ENCODE data around the gene PCDHGC4. TPM values are rescaled to one million over a fixed set of nuclear protein-coding genes. Genes with fewer than 3 reads are reported as not detected.

Gene PCDHGC4
- polyA plus RNA-seq, 3 donors, result 3.3 to 4.3 (median 3.8) TPM

DNA sequence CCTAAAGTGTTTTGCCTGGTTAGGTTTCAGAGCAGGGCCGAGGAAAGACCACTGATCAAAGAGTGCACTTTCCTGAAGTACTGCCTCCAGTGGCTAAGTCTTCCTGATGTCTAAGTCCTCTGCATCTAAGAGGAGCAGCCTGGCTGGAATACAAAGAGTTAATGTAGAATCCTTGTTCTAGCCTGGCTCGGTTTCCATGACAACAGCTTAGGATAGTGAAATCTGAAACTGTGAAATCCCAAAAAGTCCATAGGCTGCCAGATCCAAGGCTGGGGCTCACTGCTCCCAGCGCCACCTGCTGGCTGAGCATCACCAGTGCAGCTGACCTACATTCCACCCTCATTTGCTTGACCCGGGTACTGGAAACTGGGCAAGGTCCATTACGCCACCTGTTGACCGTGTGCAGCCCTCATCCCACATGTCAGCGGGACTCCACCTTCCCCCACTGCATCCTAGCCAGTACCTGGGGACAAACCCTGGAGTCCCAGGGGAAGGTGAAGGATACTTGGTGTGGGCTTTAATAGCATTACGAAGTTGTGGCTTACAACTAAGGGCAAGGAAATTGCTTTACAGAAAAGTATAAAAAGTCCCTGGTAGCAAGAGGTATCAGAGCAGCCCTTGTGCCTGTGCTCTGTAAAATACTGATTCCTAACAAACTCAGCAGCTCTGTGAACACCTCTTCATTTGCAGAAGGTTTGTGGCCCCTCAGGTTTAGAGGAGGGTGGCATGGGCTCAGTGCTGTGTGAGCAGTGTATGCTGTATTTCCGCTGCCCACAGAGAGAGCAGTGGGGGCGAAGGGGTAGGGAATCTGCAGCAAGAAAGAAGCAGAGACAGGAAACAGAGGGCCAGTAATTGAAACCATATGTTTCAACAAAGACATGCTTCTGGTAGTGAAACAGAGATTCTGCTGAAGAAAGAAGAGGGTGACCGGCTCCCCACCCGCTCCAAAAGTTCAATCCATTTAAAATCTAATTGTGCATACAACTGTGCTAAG lies 40.1 kb downstream of the PCDHGC4 start:
- peak; percentile 97 for DNase-seq

DNA sequence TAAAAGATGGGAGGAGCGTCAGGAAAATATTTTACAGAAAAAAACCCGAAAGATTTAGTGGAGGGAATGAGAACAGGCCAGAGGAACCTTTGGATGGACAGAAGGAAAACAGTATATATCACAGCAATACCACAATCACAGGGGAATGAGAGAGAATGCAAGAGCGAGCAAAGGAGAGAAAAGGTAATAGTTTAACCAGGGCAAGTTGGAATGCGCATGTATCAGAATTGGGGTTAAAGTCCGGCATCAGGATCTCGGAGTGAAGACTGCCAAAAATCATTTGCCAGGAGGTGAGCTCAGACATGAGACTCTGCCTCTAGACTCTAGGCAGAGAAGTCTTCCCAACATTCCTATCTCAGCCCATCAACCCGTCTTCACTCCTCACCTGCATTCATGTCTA lies 40.8 kb downstream of the PCDHGC4 start:
- DNase-seq, result no peak

DNA sequence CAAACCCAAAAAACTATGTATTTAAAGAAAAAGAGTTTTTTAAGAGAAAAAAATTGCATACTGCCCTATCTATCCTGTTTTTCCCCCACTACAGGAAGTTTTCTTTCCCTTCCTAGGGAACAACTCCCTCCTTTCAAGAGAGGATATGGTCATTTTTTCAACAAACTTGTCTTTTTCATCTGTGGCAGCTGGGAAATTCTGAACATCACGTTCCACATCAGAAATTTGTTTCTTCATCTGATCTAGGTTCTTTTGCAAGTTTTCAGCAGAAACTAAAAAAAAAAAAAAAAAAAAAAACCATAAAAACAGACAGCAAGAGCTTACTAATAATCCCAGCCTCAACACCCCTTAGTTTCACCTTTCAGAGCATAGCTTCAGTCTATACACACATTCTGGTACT lies 42.6 kb downstream of the PCDHGC4 start:
- no peak for DNase-seq

DNA sequence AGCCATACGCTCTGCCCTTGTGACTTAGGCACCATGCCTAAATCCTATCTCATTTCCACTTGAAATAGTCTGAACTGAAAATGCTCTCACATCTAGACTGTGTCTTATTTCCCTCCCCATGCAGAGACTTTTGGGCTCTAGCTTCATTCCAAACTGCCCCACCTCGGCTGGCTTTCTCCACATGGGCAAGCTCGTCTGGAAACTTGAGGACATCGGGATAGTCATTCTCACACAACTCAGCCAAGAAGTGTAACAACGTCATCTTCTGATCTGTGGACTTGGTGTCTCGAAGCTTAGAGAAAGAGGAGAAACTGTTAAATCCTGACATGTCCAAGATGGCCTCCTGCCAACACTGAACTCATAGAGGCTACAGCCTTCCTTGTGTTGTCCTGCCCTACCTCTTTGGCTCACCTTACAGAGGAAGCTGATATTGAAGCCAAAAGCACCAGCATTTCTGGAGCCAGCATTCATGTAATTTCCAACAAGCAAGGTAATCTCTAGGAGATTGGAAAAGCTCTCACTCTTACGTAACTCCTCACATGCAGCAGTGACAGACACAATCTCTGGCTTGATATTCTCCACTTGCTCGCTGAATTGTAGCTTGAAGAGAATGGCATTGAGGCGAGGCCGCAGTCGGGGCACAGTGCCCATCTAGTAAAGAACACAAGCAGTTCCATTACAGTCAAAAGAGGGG lies 43.6 kb downstream of the PCDHGC4 start:
- DNase-seq, result no peak

DNA sequence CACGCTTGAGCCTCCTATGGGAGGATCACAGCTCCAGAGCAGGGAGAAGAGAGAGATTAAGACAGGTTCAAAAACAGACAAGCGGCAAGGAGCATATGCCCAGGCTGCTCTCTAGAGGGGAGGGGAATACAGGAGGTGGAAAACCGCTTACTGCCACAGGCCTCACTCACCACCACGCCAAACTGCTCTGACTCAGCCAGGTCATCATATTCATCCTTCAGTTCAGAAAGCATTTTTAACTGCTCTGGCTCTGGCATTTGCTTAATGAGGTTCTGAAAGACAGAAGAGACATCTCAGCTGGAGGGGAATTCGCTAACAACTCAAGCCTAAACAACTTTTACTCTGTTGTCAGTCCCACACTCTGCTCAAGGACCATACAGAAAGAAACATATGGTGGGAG lies 44.2 kb downstream of the PCDHGC4 start:
- peak; percentile 66 for DNase-seq

DNA sequence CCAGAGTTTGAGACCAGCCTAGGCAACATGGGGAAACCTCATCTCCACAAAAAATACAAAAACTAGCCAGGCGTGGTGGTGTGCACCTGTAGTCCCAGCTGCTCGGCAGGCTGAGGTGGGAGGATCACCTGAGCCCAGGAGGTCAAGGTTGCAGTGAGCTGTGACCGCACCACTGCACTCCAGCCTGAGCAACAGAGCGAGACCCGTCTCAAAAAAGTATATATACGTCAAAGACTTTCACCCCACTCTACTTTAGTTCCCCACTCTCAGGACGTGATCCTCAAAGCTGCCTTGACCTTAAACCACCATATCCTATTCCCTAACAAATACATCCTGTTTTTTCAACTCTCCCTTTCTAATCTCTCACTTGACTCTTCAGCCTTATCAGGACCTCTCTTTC lies 45.0 kb downstream of the PCDHGC4 start:
- DNase-seq, result no peak

DNA sequence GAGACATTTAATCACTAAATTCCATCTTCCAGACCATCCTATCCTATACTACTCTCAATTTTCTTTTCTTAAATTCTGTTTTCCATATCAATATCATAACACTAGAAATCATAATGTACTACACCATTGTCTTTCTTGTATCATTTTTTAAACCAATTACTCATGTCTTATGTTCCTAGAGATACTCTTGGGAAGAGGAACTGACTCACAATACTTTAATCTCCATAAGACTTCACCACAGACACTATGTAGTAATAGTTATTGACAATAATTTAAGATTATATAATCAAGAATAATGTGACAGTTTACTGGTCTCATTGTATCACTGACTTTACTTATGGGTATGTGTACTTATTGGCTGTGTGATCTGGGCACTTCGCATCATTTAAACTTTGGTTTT lies 47.9 kb downstream of the PCDHGC4 start:
- no peak for DNase-seq

DNA sequence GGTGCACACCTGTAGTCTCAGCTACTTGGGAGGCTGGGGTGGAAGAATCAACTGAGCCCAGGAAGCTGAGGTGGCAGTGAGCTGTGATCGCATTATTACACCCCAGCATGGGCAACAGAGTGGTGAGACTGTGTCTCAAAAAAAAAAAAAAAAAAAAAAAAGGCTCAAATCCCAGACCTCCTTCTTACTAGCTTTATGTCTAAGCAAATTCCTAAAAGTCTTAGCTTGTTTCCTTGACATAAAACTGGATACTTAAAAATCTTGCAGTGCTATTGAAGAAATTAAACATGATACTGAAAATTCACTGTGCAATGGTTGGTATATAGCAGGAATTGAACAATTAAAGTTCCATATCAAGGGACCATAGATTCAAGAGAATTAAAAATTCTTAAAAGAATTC lies 49.1 kb downstream of the PCDHGC4 start:
- no peak for DNase-seq

DNA sequence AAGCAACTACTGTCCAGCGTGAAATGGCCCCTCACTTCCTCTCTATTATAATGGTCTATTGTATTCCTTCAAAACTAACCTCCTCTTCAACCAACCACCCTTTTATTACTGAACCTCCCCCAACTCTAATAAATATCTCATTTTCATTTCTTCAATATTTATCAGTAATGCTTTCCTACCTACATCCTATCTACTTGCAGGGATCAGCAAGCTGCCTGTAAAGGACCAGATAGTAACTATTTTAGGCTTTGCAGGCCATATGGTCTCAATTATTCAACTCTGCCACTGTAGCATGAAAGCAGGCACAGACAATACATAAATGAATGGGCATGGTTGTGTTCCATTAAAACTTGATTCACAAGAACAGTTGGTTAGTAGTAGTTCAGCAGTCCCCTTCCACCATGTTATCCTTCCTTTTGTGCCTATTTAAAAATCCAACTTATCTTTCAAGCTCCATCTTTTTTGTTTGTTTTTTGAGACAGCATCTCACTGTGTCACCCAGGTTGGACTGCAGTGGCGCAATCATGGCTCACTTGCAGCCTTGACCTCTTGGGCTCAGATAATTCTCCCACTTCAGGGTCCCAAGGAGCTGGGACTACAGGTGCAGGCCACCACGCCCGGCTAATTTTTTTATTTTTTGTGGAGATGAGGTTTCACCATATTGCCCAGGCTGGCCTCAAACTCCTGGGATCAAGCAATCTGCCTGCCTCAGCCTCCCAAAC lies 49.8 kb downstream of the PCDHGC4 start:
- no peak for DNase-seq

Other genes with a start within 250 kb of the PCDHGC4 start
- 10 to 100 TPM; 14.3 to 15.2 (median 14.7) TPM for gene PCDHB15, start 239.6 kb upstream of the PCDHGC4 start, polyA plus RNA-seq (ENCODE audit: insufficient read length in 3 of 3)
- under 1 TPM in 2 of 3 donors, not detected in 1; 0.19 to 0.21 TPM for gene SLC25A2, start 181.0 kb upstream of the PCDHGC4 start, polyA plus RNA-seq (ENCODE audit: insufficient read length in 3 of 3)
- gene TAF7, start 164.2 kb upstream of the PCDHGC4 start, polyA plus RNA-seq (ENCODE audit: insufficient read length in 3 of 3), result 100 to 1,000 TPM; 137 to 157 (median 148) TPM
- 1 to 10 TPM in 2 of 3 donors, under 1 TPM in 1; 0.81 to 1.7 (median 1.0) TPM for gene PCDHGA1, start 154.5 kb upstream of the PCDHGC4 start, polyA plus RNA-seq (ENCODE audit: insufficient read length in 3 of 3)
- gene PCDHGA2, start 146.3 kb upstream of the PCDHGC4 start, polyA plus RNA-seq (ENCODE audit: insufficient read length in 3 of 3), result 1 to 10 TPM; 6.3 to 8.3 (median 6.4) TPM
- gene PCDHGA3, start 141.2 kb upstream of the PCDHGC4 start, polyA plus RNA-seq (ENCODE audit: insufficient read length in 3 of 3), result 1 to 10 TPM; 3.4 to 4.5 (median 3.8) TPM
- 1 to 10 TPM; 1.7 to 1.8 (median 1.7) TPM for gene PCDHGB1, start 134.9 kb upstream of the PCDHGC4 start, polyA plus RNA-seq (ENCODE audit: insufficient read length in 3 of 3)
- gene PCDHGA4, start 130.0 kb upstream of the PCDHGC4 start, polyA plus RNA-seq (ENCODE audit: insufficient read length in 3 of 3), result 1 to 10 TPM; 2.3 to 3.0 (median 2.4) TPM
- 1 to 10 TPM; 3.5 to 4.9 (median 3.6) TPM for gene PCDHGB2, start 125.0 kb upstream of the PCDHGC4 start, polyA plus RNA-seq (ENCODE audit: insufficient read length in 3 of 3)
- gene PCDHGA5, start 120.9 kb upstream of the PCDHGC4 start, polyA plus RNA-seq (ENCODE audit: insufficient read length in 3 of 3), result 1 to 10 TPM; 2.6 to 3.2 (median 2.6) TPM
- gene PCDHGB3, start 114.8 kb upstream of the PCDHGC4 start, polyA plus RNA-seq (ENCODE audit: insufficient read length in 3 of 3), result 1 to 10 TPM; 1.9 to 2.6 (median 2.5) TPM
- gene PCDHGA6, start 111.1 kb upstream of the PCDHGC4 start, polyA plus RNA-seq (ENCODE audit: insufficient read length in 3 of 3), result 1 to 10 TPM; 6.4 to 8.5 (median 7.9) TPM
- gene PCDHGA7, start 102.3 kb upstream of the PCDHGC4 start, polyA plus RNA-seq (ENCODE audit: insufficient read length in 3 of 3), result 1 to 10 TPM; 2.2 to 2.5 (median 2.5) TPM
- gene PCDHGB4, start 97.3 kb upstream of the PCDHGC4 start, polyA plus RNA-seq (ENCODE audit: insufficient read length in 3 of 3), result 1 to 10 TPM; 4.9 to 6.2 (median 6.2) TPM
- gene PCDHGA8, start 92.4 kb upstream of the PCDHGC4 start, polyA plus RNA-seq (ENCODE audit: insufficient read length in 3 of 3), result under 1 TPM; 0.78 to 0.85 (median 0.81) TPM
- gene PCDHGB5, start 87.1 kb upstream of the PCDHGC4 start, polyA plus RNA-seq (ENCODE audit: insufficient read length in 3 of 3), result 10 to 100 TPM in 1 of 3 donors, 1 to 10 TPM in 2; 9.3 to 12.0 (median 9.7) TPM
- 1 to 10 TPM; 4.8 to 6.1 (median 5.5) TPM for gene PCDHGA9, start 82.3 kb upstream of the PCDHGC4 start, polyA plus RNA-seq (ENCODE audit: insufficient read length in 3 of 3)
- gene PCDHGB6, start 77.0 kb upstream of the PCDHGC4 start, polyA plus RNA-seq (ENCODE audit: insufficient read length in 3 of 3), result 1 to 10 TPM; 6.8 to 7.8 (median 7.3) TPM
- gene PCDHGA10, start 72.0 kb upstream of the PCDHGC4 start, polyA plus RNA-seq (ENCODE audit: insufficient read length in 3 of 3), result 1 to 10 TPM; 3.1 to 3.7 (median 3.4) TPM
- gene PCDHGB7, start 67.4 kb upstream of the PCDHGC4 start, polyA plus RNA-seq (ENCODE audit: insufficient read length in 3 of 3), result 10 to 100 TPM; 11.0 to 17.3 (median 16.1) TPM
- 1 to 10 TPM; 3.8 to 6.3 (median 4.9) TPM for gene PCDHGA11, start 64.0 kb upstream of the PCDHGC4 start, polyA plus RNA-seq (ENCODE audit: insufficient read length in 3 of 3)
- 1 to 10 TPM; 1.1 to 2.9 (median 1.8) TPM for gene PCDHGA12, start 54.5 kb upstream of the PCDHGC4 start, polyA plus RNA-seq (ENCODE audit: insufficient read length in 3 of 3)
- gene PCDHGC3, start 9.1 kb upstream of the PCDHGC4 start, polyA plus RNA-seq (ENCODE audit: insufficient read length in 3 of 3), result 100 to 1,000 TPM in 1 of 3 donors, 10 to 100 TPM in 2; 91.6 to 131 (median 92.5) TPM
- 1 to 10 TPM in 1 of 3 donors, under 1 TPM in 2; 0.40 to 1.1 (median 0.93) TPM for gene PCDHGC5, start 4.1 kb downstream of the PCDHGC4 start, polyA plus RNA-seq (ENCODE audit: insufficient read length in 3 of 3)
- gene DIAPH1, start 134.0 kb downstream of the PCDHGC4 start, polyA plus RNA-seq (ENCODE audit: insufficient read length in 3 of 3), result 10 to 100 TPM; 70.6 to 81.0 (median 76.5) TPM
- 100 to 1,000 TPM in 2 of 3 donors, 10 to 100 TPM in 1; 92.2 to 123 (median 118) TPM for gene HDAC3, start 151.8 kb downstream of the PCDHGC4 start, polyA plus RNA-seq (ENCODE audit: insufficient read length in 3 of 3)
- gene RELL2, start 152.0 kb downstream of the PCDHGC4 start, polyA plus RNA-seq (ENCODE audit: insufficient read length in 3 of 3), result 1 to 10 TPM; 1.2 to 1.8 (median 1.4) TPM
- 10 to 100 TPM; 11.4 to 16.2 (median 14.7) TPM for gene FCHSD1, start 166.4 kb downstream of the PCDHGC4 start, polyA plus RNA-seq (ENCODE audit: insufficient read length in 3 of 3)
- 10 to 100 TPM; 20.3 to 25.1 (median 21.6) TPM for gene ARAP3, start 197.2 kb downstream of the PCDHGC4 start, polyA plus RNA-seq (ENCODE audit: insufficient read length in 3 of 3)